Transverse colon (tissue), 4 donors: ENCODE results near the gene TJP3.

Source experiments
- EP300 ChIP-seq: sonication (generic); formaldehyde crosslinking; IDR thresholded peaks from one replicate; pipeline ENCODE4 v1.6.1; 2017; ENCODE audit warnings: antibody characterized with exemption, low read depth
- POLR2A ChIP-seq: fragments of 450-650 bp; IDR thresholded peaks from one replicate; pipeline ENCODE4 v1.6.1; 2016; ENCODE audit warnings: antibody characterized with exemption, mild to moderate bottlenecking, moderate library complexity
- POLR2AphosphoS5 ChIP-seq, 3 donors: sonication (generic); formaldehyde crosslinking; IDR thresholded peaks; one replicate each; pipeline ENCODE4 v1.6.1; 2016; ENCODE audit warnings: antibody characterized with exemption in 3 of 3
- TF ChIP-seq, protein P1 (sequence below), 5 experiments: fragments of 200-600 bp in 3 of 5; fragments of 450-650 bp in 2 of 5; sonication (generic) in 3 of 5; IDR thresholded peaks; 1 replicate in 2 of 5; 2 replicates in 3 of 5; pipeline ENCODE4 v1.5.1; 2016 to 2017; ENCODE audit warnings: antibody characterized with exemption in 5 of 5, inconsistent platforms in 3 of 5, mild to moderate bottlenecking in 2 of 5, moderate library complexity in 1 of 5

DNA sequence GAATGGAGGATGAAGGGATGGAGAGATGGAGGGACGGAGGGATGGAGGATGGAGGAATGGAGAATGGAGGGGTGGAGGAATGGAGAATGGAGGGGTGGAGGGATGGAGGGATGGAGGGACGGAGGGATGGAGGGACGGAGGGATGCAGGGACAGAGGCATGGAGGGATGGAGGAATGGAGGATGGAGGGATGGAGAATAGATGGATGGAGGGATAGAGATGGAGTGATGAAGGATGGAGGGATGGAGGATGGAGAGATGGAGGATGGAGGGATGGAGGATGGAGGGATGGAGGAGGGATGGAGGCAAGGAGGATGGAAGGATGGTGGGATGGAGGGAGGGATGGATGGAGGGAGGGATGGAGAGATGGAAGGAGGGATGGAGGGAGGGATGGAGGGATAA is 30.0 kb upstream of the TJP3 start:
- TF ChIP-seq, protein P1, sequence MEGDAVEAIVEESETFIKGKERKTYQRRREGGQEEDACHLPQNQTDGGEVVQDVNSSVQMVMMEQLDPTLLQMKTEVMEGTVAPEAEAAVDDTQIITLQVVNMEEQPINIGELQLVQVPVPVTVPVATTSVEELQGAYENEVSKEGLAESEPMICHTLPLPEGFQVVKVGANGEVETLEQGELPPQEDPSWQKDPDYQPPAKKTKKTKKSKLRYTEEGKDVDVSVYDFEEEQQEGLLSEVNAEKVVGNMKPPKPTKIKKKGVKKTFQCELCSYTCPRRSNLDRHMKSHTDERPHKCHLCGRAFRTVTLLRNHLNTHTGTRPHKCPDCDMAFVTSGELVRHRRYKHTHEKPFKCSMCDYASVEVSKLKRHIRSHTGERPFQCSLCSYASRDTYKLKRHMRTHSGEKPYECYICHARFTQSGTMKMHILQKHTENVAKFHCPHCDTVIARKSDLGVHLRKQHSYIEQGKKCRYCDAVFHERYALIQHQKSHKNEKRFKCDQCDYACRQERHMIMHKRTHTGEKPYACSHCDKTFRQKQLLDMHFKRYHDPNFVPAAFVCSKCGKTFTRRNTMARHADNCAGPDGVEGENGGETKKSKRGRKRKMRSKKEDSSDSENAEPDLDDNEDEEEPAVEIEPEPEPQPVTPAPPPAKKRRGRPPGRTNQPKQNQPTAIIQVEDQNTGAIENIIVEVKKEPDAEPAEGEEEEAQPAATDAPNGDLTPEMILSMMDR (IDR thresholded peaks at IDR 0.05) = no peak
- TF ChIP-seq POLR2A (no peak), POLR2AphosphoS5 (IDR thresholded peaks at IDR 0.05) (no peak), EP300 (no peak)
